ENCODE results near the gene RPH3AL.
"Not testable (repeated sequence)": the region's sequence is repeated elsewhere in the genome, so short reads cannot be mapped to it uniquely, and the experiment has no call there.

Gene RPH3AL

GRCh38 chr17:253091-253846, 99.3 kb downstream of the RPH3AL start:
- DNase-seq = no peak

- no peak for DNase-seq
Observed at GRCh38 chr17:252456-252855, 100.2 kb downstream of the RPH3AL start.

DNA sequence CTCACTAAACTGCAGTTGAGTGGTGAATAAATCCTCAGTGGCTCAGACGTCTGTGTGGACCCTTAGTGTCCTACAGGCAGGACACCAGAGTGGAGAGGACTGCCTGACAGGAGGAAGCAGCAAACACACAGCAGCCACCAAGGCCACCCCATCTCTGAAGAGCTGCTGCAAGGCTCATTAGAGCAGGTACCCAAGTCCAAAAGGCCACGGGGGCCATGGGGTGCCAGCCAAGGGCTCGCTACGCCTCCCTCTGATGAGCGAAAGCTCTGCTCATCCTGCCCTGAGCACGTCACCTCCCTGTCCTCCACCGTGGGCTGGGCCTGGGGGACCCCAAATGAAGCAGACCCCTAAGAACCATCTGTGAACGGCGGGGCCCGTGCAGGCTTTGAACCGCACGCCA, 101.1 kb downstream of the RPH3AL start:
- DNase-seq = no peak

GRCh38 chr17:250487-251300, 101.9 kb downstream of the RPH3AL start:
- DNase-seq = no peak

DNA sequence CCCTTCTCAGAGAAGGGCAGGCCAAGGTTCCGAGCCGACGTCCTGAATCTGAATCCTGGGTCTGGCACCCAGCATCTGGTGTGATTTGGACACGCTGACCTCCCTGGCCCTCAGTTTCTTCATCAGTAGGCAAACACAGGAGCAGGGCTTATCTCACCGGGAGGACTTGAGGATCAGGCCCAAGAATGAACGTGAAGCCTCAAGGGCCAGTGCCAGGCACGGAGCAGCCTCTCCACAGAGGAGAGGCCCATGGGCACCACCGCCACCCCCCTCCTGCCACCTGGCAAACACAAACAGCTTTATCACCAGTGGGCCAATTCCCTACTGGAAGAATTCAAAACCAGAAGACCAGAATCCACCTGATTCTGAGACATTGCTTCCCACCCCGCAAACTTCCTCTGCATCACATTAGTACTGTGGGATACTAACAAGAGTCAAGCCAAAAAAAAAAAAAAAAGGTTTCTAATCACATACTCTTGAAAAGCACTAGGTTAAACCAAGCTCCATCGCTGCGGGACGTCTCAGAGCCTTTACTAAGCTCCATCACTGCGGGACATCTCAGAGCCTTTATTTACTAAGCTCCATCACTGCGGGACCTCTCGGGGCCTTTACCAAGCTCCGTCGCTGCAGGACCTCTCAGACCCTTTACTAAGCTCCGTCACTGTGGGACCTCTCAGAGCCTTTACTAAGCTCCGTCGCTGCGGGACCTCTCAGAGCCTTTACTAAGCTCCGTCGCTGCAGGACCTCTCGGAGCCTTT, 103.2 kb downstream of the RPH3AL start:
- no peak for DNase-seq

GRCh38 chr17:248337-249235, 104.0 kb downstream of the RPH3AL start:
- DNase-seq = no peak

DNA sequence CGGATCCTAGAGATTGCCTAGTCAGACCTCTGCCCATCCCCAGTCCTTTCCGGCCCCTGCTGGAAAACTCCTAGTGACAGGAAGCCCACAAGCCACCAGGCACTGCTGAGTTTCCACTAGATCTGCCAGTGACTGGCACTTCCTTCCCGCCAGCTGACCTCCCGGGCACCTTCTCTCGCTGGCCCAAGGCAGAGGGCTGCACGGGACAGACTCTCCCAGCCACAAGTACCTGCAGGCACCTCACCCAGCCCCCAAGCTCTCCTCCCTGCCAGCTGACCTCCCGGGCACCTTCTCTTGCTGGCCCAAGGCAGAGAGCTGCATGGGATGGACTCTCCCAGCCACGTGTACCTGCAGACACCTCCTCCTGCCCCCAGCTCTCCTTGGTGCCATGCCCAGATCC, 104.8 kb downstream of the RPH3AL start:
- DNase-seq = no peak

DNA sequence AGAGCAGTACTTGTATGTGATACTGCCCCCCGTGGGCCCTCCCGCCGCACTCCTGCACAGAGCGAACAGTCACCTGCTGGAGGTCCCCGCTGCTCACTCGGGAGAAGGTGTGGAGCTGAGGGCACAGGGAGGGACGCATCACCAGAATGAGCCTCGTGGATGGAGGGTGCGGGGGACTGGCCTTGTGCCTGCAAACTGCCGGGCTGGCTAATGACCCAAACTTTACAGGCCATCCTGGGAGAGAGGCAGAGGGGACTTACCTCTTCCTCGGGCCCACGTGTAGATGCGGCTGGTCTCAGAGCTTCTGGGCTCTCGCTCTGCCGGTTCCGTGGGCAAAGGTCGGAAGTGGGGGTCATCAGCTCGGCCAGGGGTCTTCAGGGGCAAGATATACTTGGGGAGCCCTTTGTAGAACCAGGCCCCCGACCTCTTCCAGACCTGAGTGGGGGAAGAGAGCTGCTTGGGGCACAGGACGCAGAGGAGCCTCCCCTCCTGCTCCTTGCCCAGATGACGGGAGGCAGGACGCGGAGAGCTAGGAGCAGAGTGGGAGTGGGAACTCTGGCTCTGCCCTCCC, 105.7 kb downstream of the RPH3AL start:
- DNase-seq = no peak

DNA sequence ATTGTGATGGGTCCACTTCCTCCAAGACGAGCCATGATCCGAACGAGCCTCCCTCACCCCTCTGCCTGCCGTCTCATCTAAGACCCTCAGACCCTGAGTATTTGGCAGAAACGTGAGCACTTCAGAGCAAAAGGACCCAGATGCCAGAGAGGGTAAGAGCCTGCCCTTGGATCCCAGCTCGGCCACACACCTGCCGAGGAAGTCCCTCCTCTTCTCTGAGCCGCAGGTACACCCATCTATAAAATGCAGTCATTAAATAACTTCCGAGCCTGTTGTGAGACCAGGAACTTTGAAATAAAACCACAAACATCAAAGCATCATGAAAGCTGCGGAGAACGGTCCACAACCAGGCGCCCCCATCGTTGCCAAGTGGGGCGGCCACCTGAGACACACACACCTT, 106.4 kb downstream of the RPH3AL start:
- no peak for DNase-seq

DNA sequence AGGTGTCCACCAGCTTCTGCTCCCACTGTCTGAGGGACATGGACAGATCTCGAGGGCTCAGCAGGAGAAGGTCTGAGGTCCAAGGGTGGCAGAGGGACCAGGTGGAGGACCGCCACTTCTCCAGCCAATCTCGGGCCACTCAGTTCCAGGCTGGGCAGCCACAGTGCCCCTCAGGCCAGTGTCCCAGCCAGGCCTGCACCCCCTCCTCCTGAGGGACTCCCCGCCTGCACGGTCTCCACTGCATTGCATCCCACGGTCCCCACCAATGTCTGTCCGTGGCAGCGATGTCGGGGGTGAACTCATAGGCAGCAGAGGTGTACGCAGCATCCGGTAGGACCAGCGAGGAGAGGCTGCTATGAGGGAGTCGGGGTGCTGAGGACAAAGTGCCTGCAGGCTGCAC, 107.0 kb downstream of the RPH3AL start:
- DNase-seq = no peak

DNA sequence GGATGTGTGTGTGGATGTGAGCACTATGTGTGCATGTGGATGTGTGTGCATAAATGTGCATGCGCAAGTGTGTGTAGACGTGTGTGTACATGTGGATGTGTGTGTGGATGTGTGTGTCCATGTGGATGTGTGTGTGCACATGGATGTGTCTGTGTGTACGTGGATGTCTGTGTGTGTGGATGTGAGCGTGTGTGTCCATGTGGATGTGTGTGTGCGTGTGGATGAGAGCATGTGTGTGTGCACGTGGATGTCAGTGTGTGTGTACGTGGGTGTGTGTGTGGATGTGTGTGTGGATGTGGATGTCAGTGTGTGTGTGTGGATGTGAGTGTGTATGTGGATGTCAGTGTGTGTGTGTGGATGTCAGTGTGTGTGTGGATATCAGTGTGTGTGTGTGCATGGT, 107.6 kb downstream of the RPH3AL start:
- no peak for DNase-seq

- DNase-seq = not testable (repeated sequence)
Observed at GRCh38 chr17:243924-244323, 108.7 kb downstream of the RPH3AL start.

DNA sequence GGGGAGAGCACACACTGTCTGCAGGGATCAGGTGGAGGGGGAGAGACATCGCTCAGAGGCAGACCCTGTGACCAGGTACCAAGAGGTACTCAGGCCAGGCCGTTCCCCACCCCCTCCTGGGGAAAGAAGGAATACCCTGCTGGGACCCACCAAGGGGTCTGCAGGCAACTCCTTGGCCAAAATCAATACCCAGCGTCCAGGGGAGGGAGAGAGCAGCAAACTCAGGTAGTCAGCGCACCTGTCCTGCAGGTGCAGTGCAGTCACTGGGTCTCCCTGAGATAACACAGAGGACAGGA, 113.7 kb downstream of the RPH3AL start:
- no peak for DNase-seq

GRCh38 chr17:238071-238963, 114.3 kb downstream of the RPH3AL start:
- no peak for DNase-seq

GRCh38 chr17:237406-237955, 115.1 kb downstream of the RPH3AL start:
- no peak for DNase-seq

GRCh38 chr17:236641-237405, 115.8 kb downstream of the RPH3AL start:
- no peak for DNase-seq

GRCh38 chr17:235831-236640, 116.6 kb downstream of the RPH3AL start:
- DNase-seq = no peak

DNA sequence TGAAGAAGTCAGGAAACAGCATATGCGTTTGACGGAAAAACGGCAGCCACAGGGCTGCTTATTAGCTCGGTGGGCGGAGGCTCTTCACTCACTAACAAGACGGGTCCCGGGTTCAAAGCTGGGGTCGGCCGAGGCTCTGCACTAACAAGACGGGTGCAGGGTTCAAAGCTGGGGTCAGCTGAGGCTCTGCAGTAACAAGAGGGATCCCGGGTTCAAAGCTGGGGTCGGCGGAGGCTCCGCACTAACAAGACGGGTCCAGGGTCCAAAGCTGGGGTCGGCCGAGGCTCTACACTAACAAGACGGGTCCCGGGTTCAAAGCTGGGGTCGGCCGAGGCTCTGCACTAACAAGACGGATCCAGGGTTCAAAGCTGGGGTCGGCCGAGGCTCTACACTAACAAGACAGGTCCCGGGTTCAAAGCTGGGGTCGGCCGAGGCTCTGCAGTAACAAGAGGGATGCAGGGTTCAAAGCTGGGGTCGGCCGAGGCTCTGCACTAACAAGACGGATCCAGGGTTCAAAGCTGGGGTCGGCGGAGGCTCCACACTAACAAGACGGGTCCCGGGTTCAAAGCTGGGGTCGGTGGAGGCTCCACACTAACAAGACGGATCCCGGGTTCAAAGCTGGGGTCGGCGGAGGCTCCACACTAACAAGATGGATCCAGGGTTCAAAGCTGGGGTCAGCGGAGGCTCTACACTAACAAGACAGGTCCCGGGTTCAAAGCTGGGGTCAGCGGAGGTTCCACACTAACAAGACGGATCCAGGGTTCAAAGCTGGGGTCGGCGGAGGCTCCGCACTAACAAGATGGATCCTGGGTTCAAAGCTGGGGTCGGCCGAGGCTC, 117.4 kb downstream of the RPH3AL start:
- not testable (repeated sequence) for DNase-seq
